RWPE1 (cell line): ENCODE data around the gene SLC45A3.

Experiments used
- CTCF ChIA-PET: fragments of 350-600 bp; sonication (Branson Sonifier 250); formaldehyde crosslinking; extraction: SDS; loops from one replicate; lab custom pipeline; 2021; lab: Yijun Ruan, JAX
- POLR2A ChIA-PET: fragments of 400-600 bp; formaldehyde crosslinking; extraction: SDS; loops from one replicate; lab custom pipeline; 2020; ENCODE audit warnings: antibody characterized with exemption; ENCODE audit not compliant: low non-redundant PET; lab: Yijun Ruan, JAX
- DNase-seq: peaks from one replicate; pipeline ENCODE4 v3.0.0; 2012; ENCODE audit warnings: low spot score
- H3K27ac ChIP-seq: fragments of 450-650 bp; 2 replicates; pipeline ENCODE4 v1.5.1; 2017
- TF ChIP-seq, protein P1 (sequence below): fragments of 450-650 bp; conservative IDR thresholded peaks from 2 replicates; pipeline ENCODE4 v1.5.1; 2017; ENCODE audit warnings: low read depth, mild to moderate bottlenecking

SLC45A3 gene

DNA sequence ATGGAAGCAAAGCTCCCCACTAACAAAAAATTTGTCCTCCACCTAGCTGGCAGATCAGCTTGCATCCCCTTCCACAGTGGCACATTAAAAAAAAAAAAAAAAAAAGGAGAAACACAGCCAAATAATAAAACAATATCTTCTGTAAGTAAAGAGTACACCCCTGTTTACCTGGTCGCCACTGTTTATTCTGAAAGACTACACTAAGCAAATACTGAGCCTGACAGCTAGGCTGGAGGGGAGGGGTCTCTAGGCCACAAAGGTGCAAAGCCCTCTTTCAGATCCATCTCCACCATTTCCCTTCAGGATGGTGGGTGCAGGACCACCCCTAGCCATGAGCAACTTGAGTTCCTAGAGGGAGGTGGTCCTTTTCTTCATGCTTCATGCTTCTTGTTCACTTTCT is 22.8 kb upstream of the SLC45A3 start:
- no peak overlapping the region for H3K27ac ChIP-seq
- no peak for DNase-seq
- TF ChIP-seq, protein P1, sequence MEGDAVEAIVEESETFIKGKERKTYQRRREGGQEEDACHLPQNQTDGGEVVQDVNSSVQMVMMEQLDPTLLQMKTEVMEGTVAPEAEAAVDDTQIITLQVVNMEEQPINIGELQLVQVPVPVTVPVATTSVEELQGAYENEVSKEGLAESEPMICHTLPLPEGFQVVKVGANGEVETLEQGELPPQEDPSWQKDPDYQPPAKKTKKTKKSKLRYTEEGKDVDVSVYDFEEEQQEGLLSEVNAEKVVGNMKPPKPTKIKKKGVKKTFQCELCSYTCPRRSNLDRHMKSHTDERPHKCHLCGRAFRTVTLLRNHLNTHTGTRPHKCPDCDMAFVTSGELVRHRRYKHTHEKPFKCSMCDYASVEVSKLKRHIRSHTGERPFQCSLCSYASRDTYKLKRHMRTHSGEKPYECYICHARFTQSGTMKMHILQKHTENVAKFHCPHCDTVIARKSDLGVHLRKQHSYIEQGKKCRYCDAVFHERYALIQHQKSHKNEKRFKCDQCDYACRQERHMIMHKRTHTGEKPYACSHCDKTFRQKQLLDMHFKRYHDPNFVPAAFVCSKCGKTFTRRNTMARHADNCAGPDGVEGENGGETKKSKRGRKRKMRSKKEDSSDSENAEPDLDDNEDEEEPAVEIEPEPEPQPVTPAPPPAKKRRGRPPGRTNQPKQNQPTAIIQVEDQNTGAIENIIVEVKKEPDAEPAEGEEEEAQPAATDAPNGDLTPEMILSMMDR: no peak
- POLR2A ChIA-PET: no interaction called here
- CTCF ChIA-PET: interaction anchor here (0.6 to 1.2 kb wide), 9 partner anchors 7 to 410 kb away, joined by 3 to 9 read pairs (median 4); no protein-coding TSS in a partner anchor

DNA sequence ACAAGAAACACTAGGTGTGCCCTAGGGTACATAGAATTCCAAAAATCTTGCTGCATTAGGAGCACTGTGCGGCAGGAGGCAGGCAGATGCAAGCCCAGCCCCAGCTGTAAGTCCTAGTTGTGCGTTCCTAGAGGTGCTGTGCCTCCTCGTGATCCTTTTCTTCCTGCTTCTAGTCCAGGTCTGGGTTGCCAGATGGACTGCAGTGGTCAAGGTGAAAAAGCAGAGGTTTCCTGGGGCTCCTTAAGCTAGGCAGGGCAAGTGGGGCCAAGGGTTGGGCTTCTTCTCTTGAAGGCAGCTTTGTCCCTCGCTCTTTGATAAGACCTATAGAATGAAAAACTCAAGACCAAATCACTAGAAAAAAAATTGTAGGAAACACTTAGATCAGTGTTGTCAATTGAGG is 21.6 kb upstream of the SLC45A3 start:
- no peak overlapping the region for H3K27ac ChIP-seq
- no peak for DNase-seq
- TF ChIP-seq, protein P1: no peak
- ChIA-PET POLR2A (no interaction called here), CTCF (interaction anchor here (0.7 to 2.6 kb wide), 3 partner anchors 9 to 110 kb away, joined by 3 to 16 read pairs (median 10); no protein-coding TSS in a partner anchor)

DNA sequence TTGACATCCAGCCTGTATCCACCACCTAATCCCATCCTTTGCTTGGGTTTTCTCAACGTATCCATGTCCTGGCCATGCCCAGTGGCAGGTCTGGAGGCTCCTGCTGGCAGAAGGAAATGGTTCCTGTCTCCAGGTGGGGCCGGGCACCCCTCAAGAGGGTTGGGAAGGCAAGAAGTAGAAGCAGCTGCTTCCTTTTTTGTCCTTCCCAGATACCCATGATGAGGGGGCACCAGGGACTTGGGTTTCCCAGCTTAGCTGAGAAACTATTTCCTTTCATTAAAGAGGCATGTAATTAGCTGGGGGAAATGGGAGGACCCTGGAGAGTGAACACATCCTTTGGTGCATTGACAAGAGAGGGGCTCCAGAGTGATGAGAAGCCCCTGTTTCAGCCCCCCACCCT is 21.1 kb upstream of the SLC45A3 start:
- no peak for DNase-seq
- H3K27ac ChIP-seq: 0 out of 2 replicates have a peak overlapping the region, but pooled peaks have one; percentile 3
- ChIA-PET POLR2A (no interaction called here), CTCF (interaction anchor here (0.7 to 2.6 kb wide), 4 partner anchors 10 to 110 kb away, joined by 3 to 16 read pairs (median 11); no protein-coding TSS in a partner anchor)
- TF ChIP-seq, protein P1: no peak

- DNase-seq: no peak
- ChIA-PET POLR2A (no interaction called here), CTCF (interaction anchor here (0.5 to 2.6 kb wide), 6 partner anchors 10 to 873 kb away, joined by 3 to 16 read pairs (median 6); partner anchors contain the start of gene ELK4)
- TF ChIP-seq, protein P1: no peak
- 0 out of 2 replicates have a peak overlapping the region, but pooled peaks have one; percentile 3 for H3K27ac ChIP-seq
Observed at GRCh38 chr1:205700865-205701401, 20.6 kb upstream of the SLC45A3 start.

- ChIA-PET POLR2A (no interaction called here), CTCF (interaction anchor here (1.1 kb wide), 1 partner anchor 12 kb away, joined by 3 read pairs; no protein-coding TSS in a partner anchor)
- DNase-seq: no peak
- H3K27ac ChIP-seq: no peak overlapping the region
- TF ChIP-seq, protein P1: no peak
Observed at GRCh38 chr1:205699416-205699815, 19.1 kb upstream of the SLC45A3 start.

DNA sequence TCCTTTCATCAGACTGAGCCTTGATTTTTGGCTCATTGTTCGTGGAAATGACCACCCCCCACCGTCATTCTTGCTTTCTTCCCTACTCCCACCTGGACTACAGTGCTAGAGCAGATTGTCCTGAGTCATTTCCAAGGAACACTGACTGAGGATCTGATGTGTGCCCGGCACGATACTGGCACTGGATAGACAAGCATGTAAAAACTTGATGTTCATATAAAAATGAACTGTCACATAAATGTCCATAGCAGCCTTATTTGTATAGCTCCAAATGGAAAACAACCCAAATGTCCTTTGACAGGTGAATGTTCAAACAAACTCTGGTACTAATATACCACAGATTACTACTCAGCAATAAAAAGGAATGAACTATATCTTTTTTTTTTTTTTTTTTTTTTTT is 18.6 kb upstream of the SLC45A3 start:
- ChIA-PET POLR2A (no interaction called here), CTCF (interaction anchor here (1.1 kb wide), 2 partner anchors 13 to 108 kb away, joined by 3 read pairs; no protein-coding TSS in a partner anchor)
- DNase-seq: no peak
- no peak overlapping the region for H3K27ac ChIP-seq
- TF ChIP-seq, protein P1: no peak
